ENCODE measurements around the gene RSL24D1.

The RSL24D1 gene

GRCh38 chr15:55196458-55197361 lies at the start of gene RSL24D1:
TSS of gene RSL24D1 (minus strand) at chr15:55196941. CDS start at chr15:55196890, 51 bp downstream.
- Mint-ChIP-seq H3K9me3 (peaks cover 2% of the 10 kb centered on the region), H3K4me1 (peaks cover 30% of the 10 kb centered on the region), H3K4me3 (no peak within 1 kb of the TSS), H3K36me3 (peaks cover 13% of the 10 kb centered on the region), H3K27ac (no peak within 1 kb of the TSS)
- DNase-seq (ENCODE audit: low spot score in 2 of 2) (peak; percentile 80 to 96), ATAC-seq (peak; percentile 98)

GRCh38 chr15:55245059-55245458 lies 48.3 kb upstream of the RSL24D1 start:
- Mint-ChIP-seq H3K4me3 (peak overlapping the region; percentile 9), H3K27ac (peak overlapping the region; percentile 60), H3K9me3 (no peaks in the 10 kb centered on the region), H3K36me3 (peaks cover 100% of the 10 kb centered on the region), H3K4me1 (peaks cover 88% of the 10 kb centered on the region)
- DNase-seq (ENCODE audit: low spot score in 2 of 2) (no peak), ATAC-seq (peak; percentile 81)

GRCh38 chr15:55241891-55242290 lies 45.1 kb upstream of the RSL24D1 start:
- Mint-ChIP-seq H3K36me3 (peaks cover 99% of the 10 kb centered on the region), H3K9me3 (no peaks in the 10 kb centered on the region), H3K4me3 (peak overlapping the region; percentile 28), H3K27ac (peak overlapping the region; percentile 60), H3K4me1 (peaks cover 88% of the 10 kb centered on the region)
- DNase-seq (ENCODE audit: low spot score in 2 of 2) (no peak), ATAC-seq (peak; percentile 22)

GRCh38 chr15:55241186-55241585 lies 44.4 kb upstream of the RSL24D1 start:
- ATAC-seq (no peak), DNase-seq (ENCODE audit: low spot score in 2 of 2) (no peak)
- Mint-ChIP-seq H3K36me3 (peaks cover 99% of the 10 kb centered on the region), H3K4me3 (no peak overlapping the region), H3K27ac (peak overlapping the region; percentile 60), H3K9me3 (no peaks in the 10 kb centered on the region), H3K4me1 (peaks cover 87% of the 10 kb centered on the region)

- Mint-ChIP-seq H3K36me3 (peaks cover 99% of the 10 kb centered on the region), H3K4me1 (peaks cover 88% of the 10 kb centered on the region), H3K27ac (peak overlapping the region; percentile 88), H3K4me3 (peak overlapping the region; percentile 61), H3K9me3 (no peaks in the 10 kb centered on the region)
- ATAC-seq (peak; percentile 3), DNase-seq (ENCODE audit: low spot score in 2 of 2) (no peak)
These were observed 43.5 kb upstream of the RSL24D1 start for GRCh38 chr15:55240125-55240760.

GRCh38 chr15:55239440-55240124 lies 42.8 kb upstream of the RSL24D1 start:
- no peaks in the 10 kb centered on the region for H3K9me3 Mint-ChIP-seq
- DNase-seq (ENCODE audit: low spot score in 2 of 2) (no peak), ATAC-seq (no peak)
- H3K27ac Mint-ChIP-seq: peak overlapping the region; percentile 88
- peaks cover 99% of the 10 kb centered on the region for H3K36me3 Mint-ChIP-seq
- H3K4me3 Mint-ChIP-seq: peak overlapping the region; percentile 61
- H3K4me1 Mint-ChIP-seq: peaks cover 85% of the 10 kb centered on the region

GRCh38 chr15:55238877-55239276 lies 42.1 kb upstream of the RSL24D1 start:
- no peak for DNase-seq (ENCODE audit: low spot score in 2 of 2)
- Mint-ChIP-seq H3K4me1 (peaks cover 85% of the 10 kb centered on the region), H3K27ac (peak overlapping the region; percentile 88), H3K9me3 (no peaks in the 10 kb centered on the region), H3K4me3 (peak overlapping the region; percentile 61), H3K36me3 (peaks cover 99% of the 10 kb centered on the region)
- peak; percentile 36 for ATAC-seq

- H3K4me1 Mint-ChIP-seq: peaks cover 75% of the 10 kb centered on the region
- H3K36me3 Mint-ChIP-seq: peaks cover 99% of the 10 kb centered on the region
- ATAC-seq (peak; percentile 88), DNase-seq (ENCODE audit: low spot score in 2 of 2) (no peak)
- peak overlapping the region; percentile 88 for H3K27ac Mint-ChIP-seq
- peak overlapping the region; percentile 61 for H3K4me3 Mint-ChIP-seq
- no peaks in the 10 kb centered on the region for H3K9me3 Mint-ChIP-seq
These were observed 40.7 kb upstream of the RSL24D1 start for GRCh38 chr15:55237219-55238130.

- H3K4me3 Mint-ChIP-seq: peak overlapping the region; percentile 61
- no peak for ATAC-seq
- H3K36me3 Mint-ChIP-seq: peaks cover 99% of the 10 kb centered on the region
- peaks cover 71% of the 10 kb centered on the region for H3K4me1 Mint-ChIP-seq
- no peak for DNase-seq (ENCODE audit: low spot score in 2 of 2)
- no peaks in the 10 kb centered on the region for H3K9me3 Mint-ChIP-seq
- H3K27ac Mint-ChIP-seq: peak overlapping the region; percentile 40
These were observed 38.9 kb upstream of the RSL24D1 start for GRCh38 chr15:55235546-55236036.

GRCh38 chr15:55234800-55235104 lies 38.0 kb upstream of the RSL24D1 start:
- Mint-ChIP-seq H3K9me3 (no peaks in the 10 kb centered on the region), H3K4me3 (peak overlapping the region; percentile 1), H3K4me1 (peaks cover 71% of the 10 kb centered on the region), H3K36me3 (peaks cover 100% of the 10 kb centered on the region), H3K27ac (peak overlapping the region; percentile 13)
- ATAC-seq (no peak), DNase-seq (ENCODE audit: low spot score in 2 of 2) (no peak)

- Mint-ChIP-seq H3K36me3 (peaks cover 100% of the 10 kb centered on the region), H3K4me3 (peak overlapping the region; percentile 1)
These were observed 37.5 kb upstream of the RSL24D1 start for GRCh38 chr15:55234104-55234799.

GRCh38 chr15:55231455-55231854 lies 34.7 kb upstream of the RSL24D1 start:
- H3K36me3 Mint-ChIP-seq: peaks cover 100% of the 10 kb centered on the region
- peak overlapping the region; percentile 48 for H3K4me3 Mint-ChIP-seq
- H3K4me1 Mint-ChIP-seq: peaks cover 50% of the 10 kb centered on the region
- DNase-seq (ENCODE audit: low spot score in 2 of 2): no peak
- peak overlapping the region; percentile 65 for H3K27ac Mint-ChIP-seq
- H3K9me3 Mint-ChIP-seq: no peaks in the 10 kb centered on the region
- ATAC-seq: no peak

More at GRCh38 chr15:55234104-55234799, 37.5 kb upstream of the RSL24D1 start:
- ATAC-seq (no peak), DNase-seq (ENCODE audit: low spot score in 2 of 2) (no peak)
- Mint-ChIP-seq H3K9me3 (no peaks in the 10 kb centered on the region), H3K4me1 (peaks cover 68% of the 10 kb centered on the region), H3K27ac (peak overlapping the region; percentile 13)

GRCh38 chr15:55230953-55231352 lies 34.2 kb upstream of the RSL24D1 start:
- no peaks in the 10 kb centered on the region for H3K9me3 Mint-ChIP-seq
- ATAC-seq: no peak
- peak overlapping the region; percentile 48 for H3K4me3 Mint-ChIP-seq
- peak overlapping the region; percentile 65 for H3K27ac Mint-ChIP-seq
- peaks cover 51% of the 10 kb centered on the region for H3K4me1 Mint-ChIP-seq
- DNase-seq (ENCODE audit: low spot score in 2 of 2): no peak
- H3K36me3 Mint-ChIP-seq: peaks cover 100% of the 10 kb centered on the region
